ENCODE results near the gene MRPL20.
A peak's percentile ranks its signal among the peaks of the same experiment; 100 is the strongest.
"Not testable (repeated sequence)": the region's sequence is repeated elsewhere in the genome, so short reads cannot be mapped to it uniquely, and the experiment has no call there.

Gene MRPL20

GRCh38 chr1:1403653-1404052 lies 3.4 kb downstream of the MRPL20 start:
- DNase-seq, result no peak

GRCh38 chr1:1402901-1403392 lies 4.1 kb downstream of the MRPL20 start:
- not testable (repeated sequence) for DNase-seq

- no peak for DNase-seq
These were observed 4.8 kb downstream of the MRPL20 start for GRCh38 chr1:1402072-1402900.

- DNase-seq, result no peak
These were observed 5.6 kb downstream of the MRPL20 start for GRCh38 chr1:1401457-1402010.

GRCh38 chr1:1400576-1401456 lies 6.3 kb downstream of the MRPL20 start:
- DNase-seq, result no peak

GRCh38 chr1:1399872-1400575 lies 7.1 kb downstream of the MRPL20 start:
- DNase-seq, result no peak

- DNase-seq, result peak; percentile 55
These were observed 7.8 kb downstream of the MRPL20 start, which contains the start of gene CCNL2 for GRCh38 chr1:1399187-1399871. CCNL2 (minus strand) TSS chr1:1399335; CDS start chr1:1399306, 29 bp downstream.

- DNase-seq, result no peak
These were observed 8.4 kb downstream of the MRPL20 start for GRCh38 chr1:1398677-1399186.

- no peak for DNase-seq
These were observed 9.1 kb downstream of the MRPL20 start for GRCh38 chr1:1397839-1398523.

- no peak for DNase-seq
These were observed 11.9 kb downstream of the MRPL20 start for GRCh38 chr1:1395166-1395565.

GRCh38 chr1:1394116-1394515 lies 13.0 kb downstream of the MRPL20 start:
- no peak for DNase-seq

GRCh38 chr1:1393428-1393827 lies 13.7 kb downstream of the MRPL20 start:
- DNase-seq, result no peak

GRCh38 chr1:1393014-1393413 lies 14.1 kb downstream of the MRPL20 start:
- DNase-seq, result no peak

- no peak for DNase-seq
These were observed 15.9 kb downstream of the MRPL20 start for GRCh38 chr1:1391225-1391624.

- no peak for DNase-seq
These were observed 16.4 kb downstream of the MRPL20 start for GRCh38 chr1:1390675-1391074.

GRCh38 chr1:1388078-1388472 lies 19.0 kb downstream of the MRPL20 start:
- DNase-seq, result no peak

- no peak for DNase-seq
These were observed 19.7 kb downstream of the MRPL20 start for GRCh38 chr1:1387098-1388077.

GRCh38 chr1:1385931-1386330 lies 21.2 kb downstream of the MRPL20 start:
- DNase-seq, result no peak

GRCh38 chr1:1385339-1385738 lies 21.8 kb downstream of the MRPL20 start:
- not testable (repeated sequence) for DNase-seq

- no peak for DNase-seq
These were observed 25.8 kb downstream of the MRPL20 start for GRCh38 chr1:1381294-1381693.
